GM12878 (cell line): Measurements from ENCODE around the gene TEX9.

ENCODE experiments used
- ATF7 ChIP-seq: fragments of 450-650 bp; IDR thresholded peaks from 2 replicates; pipeline ENCODE4 v1.6.1; 2016; ENCODE audit warnings: low read depth, mild to moderate bottlenecking
- HCFC1 ChIP-seq: fragments of 150-350 bp; IDR thresholded peaks from 2 replicates; pipeline ENCODE4 v1.6.1; 2014; ENCODE audit warnings: low read length
- JUND ChIP-seq: IDR thresholded peaks from 2 replicates; pipeline ENCODE4 v1.6.1; 2012; ENCODE audit warnings: low read depth, mild to moderate bottlenecking, low read length, improper control_type of control experiment, moderate library complexity
- NBN ChIP-seq: fragments of 450-650 bp; IDR thresholded peaks from 2 replicates; pipeline ENCODE4 v1.6.1; 2016
- PML ChIP-seq: IDR thresholded peaks from 2 replicates; pipeline ENCODE4 v1.6.1; 2012; ENCODE audit warnings: low read length, inconsistent platforms
- POLR2A ChIP-seq: IDR thresholded peaks from 2 replicates; pipeline ENCODE4 v1.6.1; 2011; ENCODE audit warnings: low read depth, mild to moderate bottlenecking, low read length
- RAD21 ChIP-seq: IDR thresholded peaks from 2 replicates; pipeline ENCODE4 v1.6.1; 2011; ENCODE audit warnings: mild to moderate bottlenecking, low read depth, low read length, moderate library complexity; ENCODE audit not compliant: insufficient read depth
- RCOR1 ChIP-seq: conservative IDR thresholded peaks from 2 replicates; pipeline ENCODE4 v1.6.1; 2012; ENCODE audit warnings: low read depth, low read length, improper control_type of control experiment
- SIN3A ChIP-seq: IDR thresholded peaks from 2 replicates; pipeline ENCODE4 v1.6.1; 2012; ENCODE audit warnings: low read depth, low read length, improper control_type of control experiment
- SREBF2 ChIP-seq: IDR thresholded peaks from 2 replicates; pipeline ENCODE4 v1.6.1; 2012; ENCODE audit warnings: mild to moderate bottlenecking, low read length
- TCF7 ChIP-seq: IDR thresholded peaks from 2 replicates; pipeline ENCODE4 v1.6.1; 2014; ENCODE audit warnings: antibody characterized with exemption, borderline replicate concordance
- ZBED1 ChIP-seq: IDR thresholded peaks from 2 replicates; pipeline ENCODE4 v1.6.1; 2016; ENCODE audit warnings: borderline replicate concordance
- TF ChIP-seq, protein P1 (sequence below), 3 experiments: IDR thresholded peaks in 2 of 3; conservative IDR thresholded peaks in 1 of 3; 2 replicates each; pipeline ENCODE4 v1.5.1; 2011; ENCODE audit warnings: low read depth in 3 of 3, low read length in 3 of 3, mild to moderate bottlenecking in 3 of 3, control low read depth in 2 of 3, moderate library complexity in 2 of 3, inconsistent platforms in 1 of 3, mixed read lengths in 1 of 3; ENCODE audit not compliant: control insufficient read depth in 2 of 3, insufficient read depth in 1 of 3; ENCODE audit errors: extremely low read depth in 1 of 3
- TF ChIP-seq, protein P2 (sequence below): fragments of 450-650 bp; formaldehyde crosslinking; IDR thresholded peaks from 2 replicates; pipeline ENCODE4 v1.4.0; 2020; ENCODE audit warnings: mild to moderate bottlenecking, moderate library complexity

DNA sequence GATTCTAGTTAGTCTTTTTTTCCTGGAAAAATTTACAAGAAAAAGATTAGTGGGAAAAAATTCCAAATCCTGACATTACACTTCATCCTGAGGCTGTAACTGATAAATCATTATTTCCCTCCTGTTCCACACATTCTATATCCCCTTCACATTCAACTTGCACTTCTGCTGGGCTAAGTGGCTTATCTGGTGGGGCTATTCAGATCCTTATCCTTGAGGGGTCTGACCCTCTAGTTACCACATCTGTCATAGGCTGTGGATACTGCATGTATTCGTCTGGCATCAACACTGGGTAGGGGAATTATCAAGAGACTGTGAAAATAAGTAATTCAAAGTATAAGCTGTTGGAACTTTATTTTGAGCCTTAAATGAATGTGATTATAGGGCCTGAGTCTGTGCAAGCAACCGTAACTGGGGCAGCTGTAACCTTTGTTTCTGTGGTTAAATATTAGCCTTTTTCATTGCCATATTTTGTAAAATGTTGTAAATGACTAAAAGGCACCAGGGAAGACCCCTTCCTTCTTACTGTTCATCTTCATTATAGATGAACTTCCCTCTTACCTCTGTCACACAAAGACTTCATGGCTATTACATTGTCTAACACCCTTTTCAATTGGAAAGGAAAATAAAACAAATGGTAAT lies 28.0 kb upstream of the TEX9 start:
- TF ChIP-seq, protein P1, sequence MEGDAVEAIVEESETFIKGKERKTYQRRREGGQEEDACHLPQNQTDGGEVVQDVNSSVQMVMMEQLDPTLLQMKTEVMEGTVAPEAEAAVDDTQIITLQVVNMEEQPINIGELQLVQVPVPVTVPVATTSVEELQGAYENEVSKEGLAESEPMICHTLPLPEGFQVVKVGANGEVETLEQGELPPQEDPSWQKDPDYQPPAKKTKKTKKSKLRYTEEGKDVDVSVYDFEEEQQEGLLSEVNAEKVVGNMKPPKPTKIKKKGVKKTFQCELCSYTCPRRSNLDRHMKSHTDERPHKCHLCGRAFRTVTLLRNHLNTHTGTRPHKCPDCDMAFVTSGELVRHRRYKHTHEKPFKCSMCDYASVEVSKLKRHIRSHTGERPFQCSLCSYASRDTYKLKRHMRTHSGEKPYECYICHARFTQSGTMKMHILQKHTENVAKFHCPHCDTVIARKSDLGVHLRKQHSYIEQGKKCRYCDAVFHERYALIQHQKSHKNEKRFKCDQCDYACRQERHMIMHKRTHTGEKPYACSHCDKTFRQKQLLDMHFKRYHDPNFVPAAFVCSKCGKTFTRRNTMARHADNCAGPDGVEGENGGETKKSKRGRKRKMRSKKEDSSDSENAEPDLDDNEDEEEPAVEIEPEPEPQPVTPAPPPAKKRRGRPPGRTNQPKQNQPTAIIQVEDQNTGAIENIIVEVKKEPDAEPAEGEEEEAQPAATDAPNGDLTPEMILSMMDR (IDR thresholded peaks at IDR 0.05 in 2 of 3, conservative IDR thresholded peaks at IDR 0.05 in 1 of 3; ENCODE audit: control insufficient read depth in 2 of 3, extremely low read depth in 1 of 3, insufficient read depth in 1 of 3, low read depth in 3 of 3, low read length in 3 of 3), result no peak
- no peak for TF ChIP-seq SREBF2
- no peak for TF ChIP-seq HCFC1
- no peak for TF ChIP-seq RCOR1
- TF ChIP-seq, protein P2, sequence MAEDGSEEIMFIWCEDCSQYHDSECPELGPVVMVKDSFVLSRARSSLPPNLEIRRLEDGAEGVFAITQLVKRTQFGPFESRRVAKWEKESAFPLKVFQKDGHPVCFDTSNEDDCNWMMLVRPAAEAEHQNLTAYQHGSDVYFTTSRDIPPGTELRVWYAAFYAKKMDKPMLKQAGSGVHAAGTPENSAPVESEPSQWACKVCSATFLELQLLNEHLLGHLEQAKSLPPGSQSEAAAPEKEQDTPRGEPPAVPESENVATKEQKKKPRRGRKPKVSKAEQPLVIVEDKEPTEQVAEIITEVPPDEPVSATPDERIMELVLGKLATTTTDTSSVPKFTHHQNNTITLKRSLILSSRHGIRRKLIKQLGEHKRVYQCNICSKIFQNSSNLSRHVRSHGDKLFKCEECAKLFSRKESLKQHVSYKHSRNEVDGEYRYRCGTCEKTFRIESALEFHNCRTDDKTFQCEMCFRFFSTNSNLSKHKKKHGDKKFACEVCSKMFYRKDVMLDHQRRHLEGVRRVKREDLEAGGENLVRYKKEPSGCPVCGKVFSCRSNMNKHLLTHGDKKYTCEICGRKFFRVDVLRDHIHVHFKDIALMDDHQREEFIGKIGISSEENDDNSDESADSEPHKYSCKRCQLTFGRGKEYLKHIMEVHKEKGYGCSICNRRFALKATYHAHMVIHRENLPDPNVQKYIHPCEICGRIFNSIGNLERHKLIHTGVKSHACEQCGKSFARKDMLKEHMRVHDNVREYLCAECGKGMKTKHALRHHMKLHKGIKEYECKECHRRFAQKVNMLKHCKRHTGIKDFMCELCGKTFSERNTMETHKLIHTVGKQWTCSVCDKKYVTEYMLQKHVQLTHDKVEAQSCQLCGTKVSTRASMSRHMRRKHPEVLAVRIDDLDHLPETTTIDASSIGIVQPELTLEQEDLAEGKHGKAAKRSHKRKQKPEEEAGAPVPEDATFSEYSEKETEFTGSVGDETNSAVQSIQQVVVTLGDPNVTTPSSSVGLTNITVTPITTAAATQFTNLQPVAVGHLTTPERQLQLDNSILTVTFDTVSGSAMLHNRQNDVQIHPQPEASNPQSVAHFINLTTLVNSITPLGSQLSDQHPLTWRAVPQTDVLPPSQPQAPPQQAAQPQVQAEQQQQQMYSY (CRISPR knock-in tag), result no peak
- TF ChIP-seq TCF7, result no peak
- TF ChIP-seq PML, result no peak
- TF ChIP-seq JUND, result no peak
- no peak for TF ChIP-seq POLR2A
- TF ChIP-seq ATF7, result no peak
- TF ChIP-seq NBN, result no peak
- no peak for TF ChIP-seq SIN3A
- TF ChIP-seq ZBED1, result no peak
- no peak for TF ChIP-seq RAD21
